Measurements from ENCODE around the gene HDLBP.

DNA sequence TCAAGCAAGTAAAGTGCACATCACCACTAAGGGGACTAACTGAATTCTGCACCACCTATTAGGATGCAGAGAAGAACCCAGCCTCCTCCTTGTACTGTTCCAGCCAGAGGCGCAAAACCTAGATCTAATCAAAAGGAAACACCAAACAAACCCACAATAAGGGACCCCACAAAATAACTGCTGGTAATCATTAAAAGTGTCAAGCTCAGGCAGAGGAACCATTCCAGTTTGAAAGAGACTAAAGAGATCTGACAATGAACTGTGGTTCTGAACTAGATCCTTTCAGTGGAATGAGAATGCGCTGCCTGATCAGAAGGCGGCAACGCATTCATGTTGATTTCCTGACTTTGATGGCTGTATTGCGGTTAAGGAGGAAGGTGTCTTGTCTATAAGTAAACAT is 16.8 kb downstream of the HDLBP start:
- TF ChIP-seq CTCF (IDR thresholded peaks at IDR 0.05; ENCODE audit: poor library complexity), result no peak
- TF ChIP-seq EZH2 (IDR thresholded peaks at IDR 0.05; ENCODE audit: borderline replicate concordance), result no peak
- no peak for TF ChIP-seq EZH2phosphoT487 (IDR thresholded peaks at IDR 0.05; ENCODE audit: low read depth, severe bottlenecking, unreplicated experiment)
